ENCODE measurements around the gene TMEM135. TPM values are rescaled to one million over a fixed set of nuclear protein-coding genes. Genes with fewer than 3 reads are reported as not detected.

The TMEM135 gene
- total and polyA plus RNA-seq, 2 donors from 2014 or later, result 12.0 to 24.6 TPM

DNA sequence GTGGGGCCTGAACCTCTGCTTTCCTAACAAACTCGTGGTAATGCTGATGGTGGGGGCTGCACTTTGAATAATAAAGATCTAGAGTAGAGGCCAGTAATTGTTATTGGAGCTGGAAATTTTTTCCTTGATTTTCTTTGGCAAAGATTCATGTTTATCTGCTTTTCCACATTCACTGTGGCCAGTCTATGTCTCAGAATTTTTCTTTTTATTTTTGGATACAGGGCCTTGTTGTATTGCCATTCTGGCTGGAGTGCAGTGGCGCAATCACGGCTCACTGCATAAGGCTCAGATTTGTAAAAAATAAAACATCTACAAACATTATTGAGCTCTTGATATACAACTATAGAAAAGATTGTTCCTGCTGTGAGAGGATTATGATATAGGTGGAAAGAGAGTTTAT lies 1.6 kb downstream of the TMEM135 start:
- peak overlapping the region; percentile 2 to 79 (median 2) for H3K4me3 ChIP-seq (ENCODE audit: low read length in 3 of 3)
- H3K27me3 ChIP-seq (ENCODE audit: control insufficient read depth, insufficient read depth, low read length), result no peaks in the 10 kb centered on the region
- FAIRE-seq (no peak), DNase-seq (no peak)
- H3K36me3 ChIP-seq (ENCODE audit: control insufficient read depth in 2 of 3, insufficient read depth in 3 of 3, low read length in 3 of 3), result no peaks in the 10 kb centered on the region
- TF ChIP-seq, protein P1, sequence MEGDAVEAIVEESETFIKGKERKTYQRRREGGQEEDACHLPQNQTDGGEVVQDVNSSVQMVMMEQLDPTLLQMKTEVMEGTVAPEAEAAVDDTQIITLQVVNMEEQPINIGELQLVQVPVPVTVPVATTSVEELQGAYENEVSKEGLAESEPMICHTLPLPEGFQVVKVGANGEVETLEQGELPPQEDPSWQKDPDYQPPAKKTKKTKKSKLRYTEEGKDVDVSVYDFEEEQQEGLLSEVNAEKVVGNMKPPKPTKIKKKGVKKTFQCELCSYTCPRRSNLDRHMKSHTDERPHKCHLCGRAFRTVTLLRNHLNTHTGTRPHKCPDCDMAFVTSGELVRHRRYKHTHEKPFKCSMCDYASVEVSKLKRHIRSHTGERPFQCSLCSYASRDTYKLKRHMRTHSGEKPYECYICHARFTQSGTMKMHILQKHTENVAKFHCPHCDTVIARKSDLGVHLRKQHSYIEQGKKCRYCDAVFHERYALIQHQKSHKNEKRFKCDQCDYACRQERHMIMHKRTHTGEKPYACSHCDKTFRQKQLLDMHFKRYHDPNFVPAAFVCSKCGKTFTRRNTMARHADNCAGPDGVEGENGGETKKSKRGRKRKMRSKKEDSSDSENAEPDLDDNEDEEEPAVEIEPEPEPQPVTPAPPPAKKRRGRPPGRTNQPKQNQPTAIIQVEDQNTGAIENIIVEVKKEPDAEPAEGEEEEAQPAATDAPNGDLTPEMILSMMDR (IDR thresholded peaks at IDR 0.05; ENCODE audit: borderline replicate concordance, extremely low read depth, insufficient read depth), result no peak
- H3K4me1 ChIP-seq (ENCODE audit: control insufficient read depth in 2 of 3, insufficient read depth in 2 of 3, low read depth in 1 of 3, low read length in 3 of 3), result peaks cover 0 to 12% (median 0%) of the 10 kb centered on the region in 3 donors
- H3K9me3 ChIP-seq (ENCODE audit: control insufficient read depth in 2 of 3, insufficient read depth in 1 of 3, low read length in 3 of 3), result no peaks in the 10 kb centered on the region
- no peak overlapping the region for H3K27ac ChIP-seq (ENCODE audit: low read depth in 2 of 2, low read length in 2 of 2)
- intact Hi-C loops (cut with DNase I), result no loop called here
- peak overlapping the region in 2 of 3 donors; percentile 32 to 79 for H3K9ac ChIP-seq (ENCODE audit: low read length in 3 of 3)

DNA sequence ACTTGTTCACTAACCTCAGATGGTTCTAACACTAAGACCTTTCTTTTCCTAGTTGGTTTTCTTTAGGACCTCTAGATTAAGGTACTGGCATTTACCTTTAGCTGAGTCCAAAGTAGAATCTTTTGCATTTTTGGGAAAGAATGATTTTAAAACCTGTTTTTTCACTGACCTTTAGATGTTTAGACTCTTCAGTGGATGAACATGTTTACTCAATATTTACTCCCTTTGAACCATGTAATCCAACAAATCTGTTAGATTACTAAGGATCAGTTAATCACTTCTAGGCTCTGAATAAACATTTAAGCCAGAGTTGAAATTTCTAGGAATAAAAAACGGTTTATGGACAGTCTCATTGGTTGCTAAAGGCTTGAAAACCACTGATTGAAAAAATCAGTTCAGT lies 6.2 kb downstream of the TMEM135 start:
- FAIRE-seq (no peak), DNase-seq (no peak)
- no peaks in the 10 kb centered on the region for H3K27me3 ChIP-seq (ENCODE audit: control insufficient read depth, insufficient read depth, low read length)
- peaks cover 0 to 5% (median 0%) of the 10 kb centered on the region in 3 donors for H3K4me1 ChIP-seq (ENCODE audit: control insufficient read depth in 2 of 3, insufficient read depth in 2 of 3, low read depth in 1 of 3, low read length in 3 of 3)
- H3K9me3 ChIP-seq (ENCODE audit: control insufficient read depth in 2 of 3, insufficient read depth in 1 of 3, low read length in 3 of 3), result no peaks in the 10 kb centered on the region
- TF ChIP-seq, protein P1 (IDR thresholded peaks at IDR 0.05; ENCODE audit: borderline replicate concordance, extremely low read depth, insufficient read depth), result no peak
- no peak overlapping the region for H3K27ac ChIP-seq (ENCODE audit: low read depth in 2 of 2, low read length in 2 of 2)
- H3K4me3 ChIP-seq (ENCODE audit: low read length in 3 of 3), result no peak overlapping the region
- H3K9ac ChIP-seq (ENCODE audit: low read length in 3 of 3), result no peak overlapping the region
- no peaks in the 10 kb centered on the region for H3K36me3 ChIP-seq (ENCODE audit: control insufficient read depth in 2 of 3, insufficient read depth in 3 of 3, low read length in 3 of 3)
- intact Hi-C loops (cut with DNase I), result no loop called here

GRCh38 chr11:87046824-87047223 lies 9.1 kb downstream of the TMEM135 start:
- Histone ChIP-seq H3K4me1 (ENCODE audit: control insufficient read depth in 2 of 3, insufficient read depth in 2 of 3, low read depth in 1 of 3, low read length in 3 of 3) (no peaks in the 10 kb centered on the region), H3K27me3 (ENCODE audit: control insufficient read depth, insufficient read depth, low read length) (no peaks in the 10 kb centered on the region), H3K27ac (ENCODE audit: low read depth in 2 of 2, low read length in 2 of 2) (no peak overlapping the region), H3K4me3 (ENCODE audit: low read length in 3 of 3) (no peak overlapping the region), H3K36me3 (ENCODE audit: control insufficient read depth in 2 of 3, insufficient read depth in 3 of 3, low read length in 3 of 3) (no peaks in the 10 kb centered on the region), H3K9ac (ENCODE audit: low read length in 3 of 3) (no peak overlapping the region), H3K9me3 (ENCODE audit: control insufficient read depth in 2 of 3, insufficient read depth in 1 of 3, low read length in 3 of 3) (no peaks in the 10 kb centered on the region)
- FAIRE-seq (no peak), DNase-seq (no peak)
- intact Hi-C loops (cut with DNase I), result no loop called here
- TF ChIP-seq, protein P1 (IDR thresholded peaks at IDR 0.05; ENCODE audit: borderline replicate concordance, extremely low read depth, insufficient read depth), result no peak

GRCh38 chr11:87056091-87056490 lies 18.4 kb downstream of the TMEM135 start:
- Histone ChIP-seq H3K36me3 (ENCODE audit: control insufficient read depth in 2 of 3, insufficient read depth in 3 of 3, low read length in 3 of 3) (no peaks in the 10 kb centered on the region), H3K4me3 (ENCODE audit: low read length in 3 of 3) (no peak overlapping the region), H3K9ac (ENCODE audit: low read length in 3 of 3) (no peak overlapping the region), H3K4me1 (ENCODE audit: control insufficient read depth in 2 of 3, insufficient read depth in 2 of 3, low read depth in 1 of 3, low read length in 3 of 3) (no peaks in the 10 kb centered on the region), H3K9me3 (ENCODE audit: control insufficient read depth in 2 of 3, insufficient read depth in 1 of 3, low read length in 3 of 3) (no peaks in the 10 kb centered on the region), H3K27me3 (ENCODE audit: control insufficient read depth, insufficient read depth, low read length) (no peaks in the 10 kb centered on the region), H3K27ac (ENCODE audit: low read depth in 2 of 2, low read length in 2 of 2) (no peak overlapping the region)
- TF ChIP-seq, protein P1 (IDR thresholded peaks at IDR 0.05; ENCODE audit: borderline replicate concordance, extremely low read depth, insufficient read depth), result no peak
- no peak for DNase-seq
- intact Hi-C loops (cut with DNase I), result no loop called here
- no peak for FAIRE-seq

Data from kidney (tissue), 14 donors.